ENCODE results near the gene IFT25.
A peak's percentile ranks its signal among the peaks of the same experiment; 100 is the strongest.

Gene IFT25

GRCh38 chr1:53942127-53942957 is 3.2 kb downstream of the IFT25 start:
- peaks cover 4 to 38% (median 21%) of the 10 kb centered on the region in 4 donors for H3K4me1 ChIP-seq
- intact Hi-C loops (cut with DNase I; ENCODE audit: low total_unique reads), result no loop called here
- no peak for DNase-seq
- TF ChIP-seq, protein P1, sequence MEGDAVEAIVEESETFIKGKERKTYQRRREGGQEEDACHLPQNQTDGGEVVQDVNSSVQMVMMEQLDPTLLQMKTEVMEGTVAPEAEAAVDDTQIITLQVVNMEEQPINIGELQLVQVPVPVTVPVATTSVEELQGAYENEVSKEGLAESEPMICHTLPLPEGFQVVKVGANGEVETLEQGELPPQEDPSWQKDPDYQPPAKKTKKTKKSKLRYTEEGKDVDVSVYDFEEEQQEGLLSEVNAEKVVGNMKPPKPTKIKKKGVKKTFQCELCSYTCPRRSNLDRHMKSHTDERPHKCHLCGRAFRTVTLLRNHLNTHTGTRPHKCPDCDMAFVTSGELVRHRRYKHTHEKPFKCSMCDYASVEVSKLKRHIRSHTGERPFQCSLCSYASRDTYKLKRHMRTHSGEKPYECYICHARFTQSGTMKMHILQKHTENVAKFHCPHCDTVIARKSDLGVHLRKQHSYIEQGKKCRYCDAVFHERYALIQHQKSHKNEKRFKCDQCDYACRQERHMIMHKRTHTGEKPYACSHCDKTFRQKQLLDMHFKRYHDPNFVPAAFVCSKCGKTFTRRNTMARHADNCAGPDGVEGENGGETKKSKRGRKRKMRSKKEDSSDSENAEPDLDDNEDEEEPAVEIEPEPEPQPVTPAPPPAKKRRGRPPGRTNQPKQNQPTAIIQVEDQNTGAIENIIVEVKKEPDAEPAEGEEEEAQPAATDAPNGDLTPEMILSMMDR (IDR thresholded peaks at IDR 0.05), result no peak
- no peak overlapping the region for H3K4me3 ChIP-seq
- H3K36me3 ChIP-seq, result no peaks in the 10 kb centered on the region
- H3K27me3 ChIP-seq, result no peaks in the 10 kb centered on the region
- H3K27ac ChIP-seq, result no peak overlapping the region
- no peaks in the 10 kb centered on the region for H3K9me3 ChIP-seq

DNA sequence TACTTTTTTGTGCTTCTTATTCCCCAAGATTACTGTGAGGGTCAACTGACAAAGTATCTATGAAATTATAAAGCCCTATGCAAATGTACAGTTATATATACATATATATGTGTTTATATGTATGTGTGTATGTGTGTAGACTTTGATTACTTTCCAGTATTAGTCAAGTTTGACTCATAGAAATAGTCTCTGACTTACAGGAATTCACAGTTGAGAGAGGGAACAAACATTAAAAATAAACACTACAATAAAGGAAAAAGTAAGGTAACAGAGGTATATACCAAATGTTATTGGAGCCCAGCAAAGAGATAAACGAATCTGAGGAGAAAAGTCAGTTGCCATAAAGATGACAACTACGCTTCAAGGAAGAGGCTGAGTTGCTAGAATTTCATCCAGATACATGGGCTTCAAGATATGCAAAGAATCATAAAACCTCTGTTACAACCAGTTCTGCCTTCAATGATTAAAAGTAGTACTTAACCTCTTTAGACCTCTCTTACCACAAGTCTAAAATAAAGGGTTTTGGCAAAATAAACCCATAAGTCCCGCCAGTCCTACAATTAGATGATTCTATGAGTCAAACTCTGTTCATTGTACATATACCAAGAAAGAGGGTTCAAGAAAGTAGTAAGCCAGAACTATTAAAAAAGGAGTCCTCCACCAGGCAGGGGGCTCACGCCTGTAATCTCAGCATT is 7.2 kb downstream of the IFT25 start:
- H3K27ac ChIP-seq, result peak overlapping the region in 1 of 2 donors; percentile 64
- no peaks in the 10 kb centered on the region for H3K9me3 ChIP-seq
- peaks cover 0 to 7% (median 7%) of the 10 kb centered on the region in 3 donors for H3K36me3 ChIP-seq
- no peak overlapping the region for H3K4me3 ChIP-seq
- no peaks in the 10 kb centered on the region for H3K27me3 ChIP-seq
- DNase-seq, result no peak
- H3K4me1 ChIP-seq, result peaks cover 0 to 29% (median 3%) of the 10 kb centered on the region in 4 donors
- intact Hi-C loops (cut with DNase I; ENCODE audit: low total_unique reads), result no loop called here
- TF ChIP-seq, protein P1 (IDR thresholded peaks at IDR 0.05), result no peak

GRCh38 chr1:53936430-53936829 is 9.1 kb downstream of the IFT25 start:
- TF ChIP-seq, protein P1 (IDR thresholded peaks at IDR 0.05), result no peak
- peaks cover 0 to 7% (median 7%) of the 10 kb centered on the region in 3 donors for H3K36me3 ChIP-seq

GRCh38 chr1:53934170-53934765 is 11.2 kb downstream of the IFT25 start:
- no peak overlapping the region for H3K4me3 ChIP-seq
- H3K4me1 ChIP-seq, result peaks cover 0 to 22% (median 3%) of the 10 kb centered on the region in 4 donors
- no peak overlapping the region for H3K27ac ChIP-seq
- DNase-seq, result no peak
- peaks cover 0 to 11% (median 7%) of the 10 kb centered on the region in 3 donors for H3K36me3 ChIP-seq
- peaks cover 0 to 2% (median 0%) of the 10 kb centered on the region in 3 donors for H3K9me3 ChIP-seq
- TF ChIP-seq, protein P1 (IDR thresholded peaks at IDR 0.05), result no peak
- no peaks in the 10 kb centered on the region for H3K27me3 ChIP-seq
- intact Hi-C loops (cut with DNase I; ENCODE audit: low total_unique reads), result no loop called here

More at GRCh38 chr1:53936430-53936829, 9.1 kb downstream of the IFT25 start:
- peaks cover 0 to 29% (median 3%) of the 10 kb centered on the region in 4 donors for H3K4me1 ChIP-seq
- H3K4me3 ChIP-seq, result no peak overlapping the region
- H3K27me3 ChIP-seq, result no peaks in the 10 kb centered on the region
- intact Hi-C loops (cut with DNase I; ENCODE audit: low total_unique reads), result no loop called here
- H3K27ac ChIP-seq, result peak overlapping the region; percentile 49 to 64
- no peak for DNase-seq
- peaks cover 0 to 2% (median 0%) of the 10 kb centered on the region in 3 donors for H3K9me3 ChIP-seq

DNA sequence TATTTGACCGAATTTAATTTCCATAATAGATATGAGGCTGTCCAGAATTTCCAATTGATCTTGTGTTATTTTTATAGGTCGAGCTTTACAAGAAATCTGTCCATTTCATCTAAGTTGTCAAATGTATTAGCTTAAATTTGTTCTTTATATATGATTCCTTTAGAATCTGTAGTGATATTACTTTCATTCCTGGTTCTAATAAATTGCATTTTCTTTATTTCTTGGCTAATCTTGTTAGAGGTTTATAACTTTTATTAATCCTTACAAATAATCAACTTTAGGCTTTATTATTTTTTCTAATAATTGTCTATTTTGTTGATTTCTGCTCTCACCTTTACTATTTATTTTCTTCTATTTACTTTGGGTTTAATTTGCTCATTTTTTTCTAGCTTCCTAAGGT is 14.0 kb downstream of the IFT25 start:
- Histone ChIP-seq H3K27ac (no peak overlapping the region), H3K9me3 (peaks cover 0 to 2% (median 0%) of the 10 kb centered on the region in 3 donors), H3K4me3 (no peak overlapping the region), H3K36me3 (peaks cover 14 to 29% (median 26%) of the 10 kb centered on the region in 3 donors), H3K27me3 (no peaks in the 10 kb centered on the region), H3K4me1 (peaks cover 0 to 2% (median 0%) of the 10 kb centered on the region in 4 donors)
- no peak for DNase-seq
- intact Hi-C loops (cut with DNase I; ENCODE audit: low total_unique reads), result no loop called here
- TF ChIP-seq, protein P1 (IDR thresholded peaks at IDR 0.05), result no peak

Data from tibial artery (tissue), 4 donors.